GM12873 (cell line): ENCODE measurements around the gene ATP6V1B1.

Experiments used
- CTCF ChIP-seq: IDR thresholded peaks from 2 replicates; pipeline ENCODE4 v1.5.1; 2012; ENCODE audit warnings: low read depth, mild to moderate bottlenecking, moderate library complexity, low read length, control low read depth; ENCODE audit not compliant: insufficient read depth; ENCODE audit errors: missing control alignments

The ATP6V1B1 gene

GRCh38 chr2:70890469-70891065 is 45.1 kb upstream of the ATP6V1B1 start:
- no peak for TF ChIP-seq CTCF

DNA sequence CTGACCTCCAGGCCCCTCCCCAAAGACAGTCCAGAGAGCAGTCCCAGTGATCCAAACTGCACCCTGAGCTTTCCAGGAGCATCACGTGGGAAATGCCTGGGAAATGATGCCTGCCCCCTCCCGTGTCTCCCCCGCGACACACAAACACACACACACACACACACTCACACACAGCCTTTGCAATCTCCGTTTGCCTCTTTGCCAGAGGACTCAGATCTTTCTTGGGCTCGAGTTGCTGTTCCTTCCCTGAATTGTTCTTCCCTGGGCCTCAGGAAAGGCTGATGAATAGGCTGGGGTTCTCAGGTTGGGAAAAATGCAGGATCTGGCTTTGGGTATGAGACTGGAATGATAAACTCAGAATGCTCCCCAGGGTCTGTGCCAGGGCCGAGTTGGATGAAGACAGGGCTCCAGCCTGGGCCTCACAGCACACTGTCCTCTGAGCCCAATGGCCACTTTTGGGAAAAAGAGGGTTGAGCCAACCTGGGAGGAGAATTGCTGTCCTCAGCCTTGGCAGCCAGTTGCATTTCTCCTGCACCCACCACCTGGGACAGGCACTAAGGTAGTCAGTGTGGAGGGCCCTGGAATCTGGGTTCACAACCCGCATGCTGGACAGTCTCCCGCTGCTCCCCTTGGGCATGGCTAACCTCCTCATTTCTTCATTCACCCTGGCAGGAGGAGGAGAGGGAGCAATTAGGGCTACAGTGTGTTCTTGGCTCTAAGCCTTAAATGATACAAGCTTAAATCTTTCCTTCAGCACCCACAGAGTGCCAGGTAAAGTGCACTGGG is 43.9 kb upstream of the ATP6V1B1 start:
- no peak for TF ChIP-seq CTCF

GRCh38 chr2:70892750-70893149 is 43.0 kb upstream of the ATP6V1B1 start:
- no peak for TF ChIP-seq CTCF

DNA sequence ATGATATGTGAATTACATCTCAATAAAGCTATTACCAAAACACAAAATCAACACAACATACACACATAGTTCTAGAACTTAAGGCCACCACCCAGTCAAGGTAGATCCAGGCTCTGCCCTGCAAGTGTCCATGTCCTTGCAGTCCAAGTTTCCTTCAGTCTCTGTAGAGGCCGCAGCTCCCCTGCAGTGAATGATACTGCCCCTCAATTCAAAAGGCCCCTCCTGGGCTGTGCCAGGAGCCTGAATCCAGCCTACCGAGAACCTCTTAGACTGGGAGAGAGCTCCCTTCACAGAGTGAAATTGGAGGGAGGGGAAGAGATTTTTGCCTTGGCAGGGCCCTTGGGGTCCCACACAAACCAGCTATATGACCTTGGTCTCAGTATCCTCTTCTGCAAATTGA is 42.5 kb upstream of the ATP6V1B1 start:
- no peak for TF ChIP-seq CTCF

DNA sequence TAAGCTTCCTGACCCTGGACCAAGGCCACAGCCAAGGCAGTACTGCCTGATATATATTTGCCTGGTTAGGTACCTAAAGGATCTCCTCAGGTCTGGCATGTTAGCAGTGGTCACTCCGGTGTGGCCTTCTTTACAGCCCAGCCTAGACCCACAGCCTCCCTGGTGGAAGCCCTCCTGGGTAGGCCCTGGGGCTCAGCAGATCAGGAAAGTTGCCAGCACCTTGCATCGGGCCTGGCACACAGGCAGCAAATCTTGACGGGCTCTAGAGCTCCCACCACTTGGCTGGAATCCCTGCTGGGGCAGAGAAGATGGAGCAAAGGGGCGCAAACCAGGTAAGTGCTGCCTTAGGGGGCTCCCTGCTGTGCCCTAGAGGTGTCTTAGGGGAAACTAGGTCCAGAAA is 40.9 kb upstream of the ATP6V1B1 start:
- TF ChIP-seq CTCF: no peak

GRCh38 chr2:70895249-70895648 is 40.5 kb upstream of the ATP6V1B1 start:
- TF ChIP-seq CTCF: no peak

DNA sequence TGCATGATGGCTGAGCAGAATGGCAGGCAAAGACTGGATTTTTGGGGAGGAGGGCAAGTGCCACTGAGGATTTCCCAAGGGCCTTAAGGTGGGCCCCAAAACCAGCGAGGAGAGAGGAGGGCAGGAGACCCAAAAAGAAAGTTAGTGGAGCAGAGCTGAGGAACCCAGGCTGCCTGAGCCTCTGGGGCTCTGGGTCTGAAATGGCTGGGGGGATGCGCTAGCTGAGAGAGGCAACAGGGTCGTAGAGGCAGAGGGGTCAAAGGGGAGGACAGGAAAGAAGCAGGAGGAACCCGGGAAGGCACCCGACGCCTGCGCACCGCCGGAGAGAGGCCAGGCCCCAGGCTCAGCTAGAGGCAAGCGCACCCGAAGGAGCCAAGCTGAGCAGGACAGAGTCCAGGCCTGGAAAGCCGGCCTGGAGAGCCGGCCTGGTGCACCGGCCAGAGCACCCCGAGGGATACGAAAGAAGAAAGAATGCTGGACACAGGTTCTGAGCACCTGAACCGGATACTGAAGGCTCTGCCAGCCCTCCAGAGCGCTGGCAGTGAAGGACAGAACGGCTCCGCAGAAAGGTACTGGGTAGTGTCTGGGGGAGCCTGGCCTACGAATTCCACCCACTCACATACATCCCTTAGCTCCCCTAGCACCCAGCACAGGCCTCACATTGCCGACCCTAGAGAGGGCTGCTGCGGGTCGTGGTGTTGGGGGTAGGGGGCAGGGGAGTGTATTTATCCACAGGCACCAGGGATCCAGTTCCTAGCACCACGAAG is 39.5 kb upstream of the ATP6V1B1 start:
- TF ChIP-seq CTCF: no peak
